HG02678 (cell line): Measurements from ENCODE around the gene FAM13A.
"Not testable (repeated sequence)": the region's sequence is repeated elsewhere in the genome, so short reads cannot be mapped to it uniquely, and the experiment has no call there.

Experiments
- ATAC-seq: cut with Tn5 transposase; IDR thresholded peaks from one replicate; pipeline ENCODE4 v1.9.1; 2021; ENCODE audit warnings: mild to moderate bottlenecking, moderate library complexity; ENCODE audit not compliant: unreplicated experiment

The FAM13A gene

GRCh38 chr4:88964450-88964849 is 92.5 kb downstream of the FAM13A start:
- no peak for ATAC-seq

DNA sequence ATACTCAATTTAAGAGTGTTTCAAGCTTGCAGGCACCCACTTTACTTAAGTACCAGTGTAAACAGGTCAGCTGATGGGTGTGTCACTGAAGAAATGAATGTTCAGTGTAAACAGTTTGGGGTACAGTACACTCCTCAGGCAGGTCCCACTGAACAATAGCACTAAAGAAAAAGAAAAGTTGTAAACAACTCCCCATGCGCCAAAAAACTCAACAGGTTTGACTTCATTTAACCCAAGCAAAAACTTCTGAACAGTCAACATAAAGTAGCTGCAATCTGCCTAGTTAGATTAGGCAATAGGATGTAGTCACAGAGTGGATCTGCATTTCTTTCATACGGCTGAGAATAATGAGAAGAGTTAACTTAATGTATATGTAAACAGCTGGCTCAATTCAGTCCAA is 93.2 kb downstream of the FAM13A start:
- ATAC-seq: no peak

DNA sequence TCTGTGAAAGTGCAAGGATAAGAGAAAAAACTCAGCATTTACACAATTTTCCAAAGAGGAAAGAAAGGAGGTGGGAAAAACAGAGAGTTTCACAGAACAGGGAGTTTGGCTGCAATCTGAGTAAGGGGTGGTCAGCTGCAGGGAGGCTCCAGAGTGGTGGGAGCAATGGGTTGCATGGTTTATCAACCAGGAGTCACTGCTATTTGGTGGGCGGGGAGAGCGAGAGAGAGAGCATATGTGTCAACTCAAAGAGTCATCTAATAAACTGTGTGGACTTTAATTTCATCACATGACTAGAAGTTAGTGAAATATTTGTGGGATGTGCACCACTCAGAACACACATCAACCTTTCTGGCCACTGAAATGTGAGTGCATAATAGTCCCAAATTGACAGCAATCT is 94.6 kb downstream of the FAM13A start:
- no peak for ATAC-seq

GRCh38 chr4:88960576-88960975 is 96.4 kb downstream of the FAM13A start:
- no peak for ATAC-seq

GRCh38 chr4:88958080-88958479 is 98.9 kb downstream of the FAM13A start:
- ATAC-seq: no peak

GRCh38 chr4:88957570-88957969 is 99.4 kb downstream of the FAM13A start:
- ATAC-seq: no peak

GRCh38 chr4:88955580-88956380 is 101.2 kb downstream of the FAM13A start:
- no peak for ATAC-seq

- peak; percentile 75 for ATAC-seq
Observed at GRCh38 chr4:88953400-88953799, 103.6 kb downstream of the FAM13A start.

DNA sequence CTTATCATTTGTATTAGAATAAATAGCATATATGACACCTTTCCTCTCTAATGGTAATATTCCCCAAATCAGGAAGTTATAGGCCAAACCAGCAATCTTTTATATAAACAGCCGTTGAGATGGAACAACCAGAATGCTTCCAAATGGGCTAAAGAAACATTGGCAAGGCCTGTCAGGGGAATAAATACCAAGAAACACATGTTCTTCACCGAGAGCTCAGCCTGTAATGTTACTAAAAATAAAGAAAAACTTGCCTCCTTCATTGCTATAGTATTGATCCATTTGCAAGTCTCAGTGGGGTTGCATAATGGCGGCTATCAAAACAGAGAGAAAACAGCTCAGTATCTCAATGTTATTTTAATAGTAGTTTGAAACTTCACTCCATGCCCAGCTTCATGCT is 104.9 kb downstream of the FAM13A start:
- ATAC-seq: no peak

- ATAC-seq: no peak
Observed at GRCh38 chr4:88949605-88950004, 107.4 kb downstream of the FAM13A start.

- no peak for ATAC-seq
Observed at GRCh38 chr4:88940506-88940905, 116.5 kb downstream of the FAM13A start.

DNA sequence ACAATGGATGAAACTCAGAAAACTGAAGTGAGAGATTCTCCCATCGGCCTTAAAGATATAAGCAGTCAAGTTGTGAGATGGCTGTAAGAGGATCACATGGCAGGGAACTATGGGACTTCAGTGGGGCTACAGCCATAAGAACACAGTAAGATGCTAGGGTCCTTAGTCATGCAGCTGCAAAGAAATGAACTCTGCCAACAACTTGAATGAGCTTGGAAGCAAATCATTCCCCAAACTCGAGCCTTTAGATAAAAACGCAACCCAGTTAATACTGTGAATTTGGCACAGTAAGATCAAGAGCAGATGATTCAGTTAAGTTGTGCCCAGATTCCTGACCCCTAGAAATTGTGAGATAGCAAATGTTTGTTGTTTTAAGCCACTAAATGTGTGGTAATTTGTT is 117.3 kb downstream of the FAM13A start:
- ATAC-seq: no peak

DNA sequence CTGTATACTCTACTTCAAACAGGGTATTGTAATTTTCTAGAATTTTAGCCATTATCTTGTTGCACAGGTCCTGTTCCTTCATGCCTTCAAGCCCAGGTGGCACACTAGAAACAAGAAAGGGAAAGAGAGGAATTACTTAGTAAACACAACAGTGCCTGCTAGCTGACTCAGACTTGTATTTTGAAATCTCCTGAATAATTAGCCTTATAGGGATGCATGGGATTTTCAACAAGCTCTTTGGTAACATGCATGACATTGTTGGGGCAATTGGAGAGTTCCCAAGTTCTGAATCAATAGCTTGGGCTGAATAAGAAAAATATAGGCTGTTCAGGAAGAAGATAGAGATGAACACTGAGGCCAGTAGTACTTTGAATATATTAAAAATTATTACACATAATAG is 118.8 kb downstream of the FAM13A start:
- ATAC-seq: no peak

- no peak for ATAC-seq
Observed at GRCh38 chr4:88937081-88937480, 119.9 kb downstream of the FAM13A start.

GRCh38 chr4:88933414-88934160 is 123.4 kb downstream of the FAM13A start:
- ATAC-seq: no peak

- no peak for ATAC-seq
Observed at GRCh38 chr4:88928852-88929251, 128.1 kb downstream of the FAM13A start.

GRCh38 chr4:88927420-88927819 is 129.6 kb downstream of the FAM13A start:
- ATAC-seq: no peak

DNA sequence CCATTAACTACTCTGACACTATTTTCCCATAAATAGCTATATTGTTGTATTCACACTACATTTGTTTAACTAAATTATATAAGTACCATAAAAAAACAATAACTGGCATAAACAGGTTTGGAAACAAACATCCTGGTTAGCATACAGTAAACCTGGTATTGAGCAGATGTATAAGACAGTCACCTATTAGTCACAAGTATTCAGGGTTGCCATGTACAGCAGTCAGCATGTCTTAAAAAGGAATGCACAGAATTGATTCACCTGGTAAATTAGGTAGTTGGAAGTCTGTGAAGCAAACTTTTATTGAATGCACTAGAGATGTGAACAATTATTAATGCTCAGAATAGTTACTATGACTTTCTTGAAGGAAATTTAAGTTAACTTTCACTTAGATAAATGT is 137.9 kb downstream of the FAM13A start:
- no peak for ATAC-seq

DNA sequence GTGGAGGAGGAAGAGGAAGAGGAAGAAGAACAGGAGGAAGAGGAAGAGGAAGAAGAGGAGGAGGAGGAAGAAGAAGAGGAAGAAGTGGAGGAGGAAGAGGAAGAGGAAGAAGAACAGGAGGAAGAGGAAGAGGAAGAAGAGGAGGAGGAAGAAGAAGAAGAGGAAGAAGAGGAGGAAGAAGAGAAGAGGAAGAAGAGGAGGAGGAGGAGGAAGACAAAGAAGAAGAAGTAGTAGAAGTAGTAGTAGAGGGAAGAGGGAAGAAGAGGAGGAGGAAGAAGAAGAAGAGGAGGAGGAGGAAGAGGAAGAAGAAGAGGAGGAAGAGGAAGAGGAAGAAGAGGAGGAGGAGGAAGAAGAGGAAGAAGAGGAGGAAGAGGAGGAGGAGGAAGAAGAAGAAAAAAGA is 143.8 kb downstream of the FAM13A start:
- not testable (repeated sequence) for ATAC-seq

DNA sequence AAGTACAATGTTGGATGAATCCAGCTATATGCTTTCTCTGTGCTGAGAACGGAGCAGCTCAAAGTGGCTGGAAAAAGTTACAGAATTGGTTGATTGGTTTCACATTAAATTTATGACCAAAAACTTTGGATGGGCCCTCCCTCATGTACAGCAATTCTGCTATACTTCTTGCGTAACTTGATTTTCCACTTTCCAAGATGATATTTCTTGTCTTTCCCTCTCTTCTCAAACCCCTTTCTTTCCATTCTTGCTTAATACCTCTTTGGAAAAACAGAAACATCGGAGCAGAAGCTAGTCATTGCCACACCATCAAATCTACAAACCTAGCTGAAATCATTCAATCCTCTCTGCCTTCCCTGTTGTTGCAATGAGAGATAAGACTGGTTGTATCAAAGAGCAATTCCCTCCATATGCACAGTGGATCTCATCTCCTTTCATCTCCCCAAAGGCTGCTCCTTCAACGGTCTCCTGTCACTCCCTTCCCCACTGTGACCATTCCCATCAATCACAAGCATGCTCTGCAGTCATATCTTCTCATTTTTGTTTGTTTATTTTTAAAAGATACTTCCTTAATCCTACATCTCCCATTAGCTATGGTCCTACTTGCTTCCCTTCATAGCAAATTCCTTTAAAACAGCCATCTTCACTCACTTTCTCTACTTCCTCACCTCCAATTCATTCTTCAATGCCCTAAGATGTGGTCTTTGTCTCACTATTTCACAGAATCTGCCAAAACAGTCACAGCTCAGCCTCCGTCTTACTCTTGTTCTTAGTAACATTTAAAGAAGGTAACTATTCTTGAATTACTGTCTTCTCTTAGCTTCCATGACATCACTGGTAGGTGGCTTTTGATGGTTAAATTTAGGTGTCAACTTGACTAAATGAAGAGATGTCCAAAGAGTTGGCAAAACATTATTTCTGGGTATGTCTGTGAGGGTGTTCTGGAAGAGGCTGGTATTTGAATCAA is 145.5 kb downstream of the FAM13A start:
- no peak for ATAC-seq

- no peak for ATAC-seq
Observed at GRCh38 chr4:88910101-88910500, 146.9 kb downstream of the FAM13A start.
